Stimulated activated memory B cell treated with anti-CD40 and anti-IgM and Interleukin-4, amounts not matched to agents 10 μg/mL and 1 μg/mL and 100 μg/mL, for 72 hours (primary cell): Measurements from ENCODE around the gene KCP.

Experiments used
- ATAC-seq: fragments of 150-1000 bp; cut with Tn5 transposase; 2 replicates; pipeline ENCODE4 v1.10.0; 2021
- H3K27ac Mint-ChIP-seq: one replicate; pipeline ENCODE4 v1.8.0; 2022; ENCODE audit warnings: mild to moderate bottlenecking, mixed read lengths
- H3K27me3 Mint-ChIP-seq: one replicate; pipeline ENCODE4 v1.8.0; 2022; ENCODE audit warnings: mixed read lengths
- H3K36me3 Mint-ChIP-seq: one replicate; pipeline ENCODE4 v1.8.0; 2022; ENCODE audit warnings: mixed read lengths
- H3K4me1 Mint-ChIP-seq: one replicate; pipeline ENCODE4 v1.8.0; 2022; ENCODE audit warnings: mixed read lengths
- H3K4me3 Mint-ChIP-seq: one replicate; pipeline ENCODE4 v1.8.0; 2022; ENCODE audit warnings: mild to moderate bottlenecking, moderate library complexity, mixed read lengths
- H3K9me3 Mint-ChIP-seq: one replicate; pipeline ENCODE4 v1.8.0; 2022; ENCODE audit warnings: mixed read lengths

The KCP gene

DNA sequence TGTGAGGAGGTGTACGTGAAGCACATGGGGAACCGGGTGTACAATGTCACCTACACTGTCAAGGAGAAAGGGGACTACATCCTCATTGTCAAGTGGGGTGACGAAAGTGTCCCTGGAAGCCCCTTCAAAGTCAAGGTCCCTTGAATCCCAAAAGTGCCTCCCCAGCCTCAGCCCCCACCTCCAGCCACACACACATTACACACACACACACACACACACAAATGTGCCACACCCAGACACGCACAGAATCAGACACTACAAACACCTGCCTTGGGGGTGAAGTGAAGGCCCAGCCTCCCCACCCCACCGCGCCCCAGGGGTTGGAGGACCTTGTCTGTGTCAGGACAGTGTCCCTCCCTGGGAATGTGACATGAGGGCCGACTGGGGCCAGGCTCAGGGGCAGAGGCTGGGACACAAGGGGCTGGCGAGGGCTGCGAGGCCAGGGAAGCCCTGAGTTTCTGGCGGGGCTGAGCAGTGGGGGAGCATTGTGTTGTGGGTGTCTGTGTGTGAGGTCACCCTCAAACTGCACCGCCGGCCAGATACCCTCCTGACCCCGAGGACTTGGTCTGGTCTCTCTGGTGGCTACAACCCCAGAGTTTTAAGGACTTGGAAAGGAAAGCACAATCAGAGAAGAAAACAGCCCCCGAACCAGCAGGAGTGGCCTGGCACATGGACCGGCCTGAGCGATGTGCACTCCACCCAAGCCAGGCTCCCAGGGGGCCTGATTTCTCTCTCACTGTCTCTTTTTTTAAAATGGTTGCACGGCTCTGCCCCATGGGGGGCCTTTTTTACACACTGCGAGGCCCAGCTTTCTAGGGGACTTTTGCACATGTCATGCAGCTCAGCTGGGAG, 51.9 kb downstream of the KCP start:
- Mint-ChIP-seq H3K4me3 (no peak overlapping the region), H3K36me3 (no peaks in the 10 kb centered on the region), H3K4me1 (peaks cover 19% of the 10 kb centered on the region), H3K27me3 (peaks cover 8% of the 10 kb centered on the region), H3K27ac (no peak overlapping the region), H3K9me3 (no peaks in the 10 kb centered on the region)
- no peak for ATAC-seq

- peaks cover 11% of the 10 kb centered on the region for H3K4me1 Mint-ChIP-seq
- ATAC-seq, result no peak
- no peaks in the 10 kb centered on the region for H3K9me3 Mint-ChIP-seq
- no peaks in the 10 kb centered on the region for H3K36me3 Mint-ChIP-seq
- H3K27ac Mint-ChIP-seq, result no peak overlapping the region
- H3K4me3 Mint-ChIP-seq, result no peak overlapping the region
- peaks cover 8% of the 10 kb centered on the region for H3K27me3 Mint-ChIP-seq
These were observed 54.3 kb downstream of the KCP start for GRCh38 chr7:128856001-128856718.

- H3K4me1 Mint-ChIP-seq, result peaks cover 11% of the 10 kb centered on the region
- no peak overlapping the region for H3K4me3 Mint-ChIP-seq
- H3K36me3 Mint-ChIP-seq, result no peaks in the 10 kb centered on the region
- H3K27ac Mint-ChIP-seq, result no peak overlapping the region
- H3K9me3 Mint-ChIP-seq, result no peaks in the 10 kb centered on the region
- ATAC-seq, result no peak
- H3K27me3 Mint-ChIP-seq, result peaks cover 8% of the 10 kb centered on the region
These were observed 55.0 kb downstream of the KCP start for GRCh38 chr7:128855559-128855958.

DNA sequence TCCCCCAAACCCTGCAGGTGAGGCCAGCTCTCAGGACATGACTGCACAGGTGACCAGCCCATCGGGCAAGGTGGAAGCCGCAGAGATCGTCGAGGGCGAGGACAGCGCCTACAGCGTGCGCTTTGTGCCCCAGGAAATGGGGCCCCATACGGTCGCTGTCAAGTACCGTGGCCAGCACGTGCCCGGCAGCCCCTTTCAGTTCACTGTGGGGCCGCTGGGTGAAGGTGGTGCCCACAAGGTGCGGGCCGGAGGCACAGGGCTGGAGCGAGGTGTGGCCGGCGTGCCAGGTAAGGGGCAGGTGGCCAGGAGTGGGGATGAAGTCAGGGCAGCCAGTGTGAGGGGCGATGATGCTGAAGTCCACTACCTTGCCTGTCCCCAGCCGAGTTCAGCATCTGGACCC, 56.1 kb downstream of the KCP start:
- peaks cover 17% of the 10 kb centered on the region for H3K27me3 Mint-ChIP-seq
- no peaks in the 10 kb centered on the region for H3K36me3 Mint-ChIP-seq
- H3K4me3 Mint-ChIP-seq, result no peak overlapping the region
- H3K9me3 Mint-ChIP-seq, result no peaks in the 10 kb centered on the region
- H3K4me1 Mint-ChIP-seq, result peaks cover 4% of the 10 kb centered on the region
- no peak overlapping the region for H3K27ac Mint-ChIP-seq
- ATAC-seq, result no peak

DNA sequence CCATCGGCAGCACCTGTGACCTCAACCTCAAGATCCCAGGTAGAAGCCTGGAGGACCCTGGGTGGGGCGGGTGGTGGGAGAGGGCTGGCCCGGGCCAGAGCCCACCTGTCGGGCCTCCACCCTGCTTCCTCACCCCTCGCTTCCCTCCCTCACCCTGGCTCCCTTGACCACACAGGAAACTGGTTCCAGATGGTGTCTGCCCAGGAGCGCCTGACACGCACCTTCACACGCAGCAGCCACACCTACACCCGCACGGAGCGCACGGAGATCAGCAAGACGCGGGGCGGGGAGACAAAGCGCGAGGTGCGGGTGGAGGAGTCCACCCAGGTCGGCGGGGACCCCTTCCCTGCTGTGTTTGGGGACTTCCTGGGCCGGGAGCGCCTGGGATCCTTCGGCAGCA, 56.7 kb downstream of the KCP start:
- Mint-ChIP-seq H3K36me3 (no peaks in the 10 kb centered on the region), H3K27me3 (peaks cover 17% of the 10 kb centered on the region), H3K27ac (no peak overlapping the region), H3K4me1 (peaks cover 4% of the 10 kb centered on the region), H3K9me3 (no peaks in the 10 kb centered on the region), H3K4me3 (no peak overlapping the region)
- ATAC-seq, result no peak

GRCh38 chr7:128852537-128853254, 57.8 kb downstream of the KCP start:
- no peaks in the 10 kb centered on the region for H3K36me3 Mint-ChIP-seq
- peaks cover 4% of the 10 kb centered on the region for H3K4me1 Mint-ChIP-seq
- no peak overlapping the region for H3K4me3 Mint-ChIP-seq
- no peak for ATAC-seq
- H3K27ac Mint-ChIP-seq, result no peak overlapping the region
- peaks cover 17% of the 10 kb centered on the region for H3K27me3 Mint-ChIP-seq
- H3K9me3 Mint-ChIP-seq, result no peaks in the 10 kb centered on the region

DNA sequence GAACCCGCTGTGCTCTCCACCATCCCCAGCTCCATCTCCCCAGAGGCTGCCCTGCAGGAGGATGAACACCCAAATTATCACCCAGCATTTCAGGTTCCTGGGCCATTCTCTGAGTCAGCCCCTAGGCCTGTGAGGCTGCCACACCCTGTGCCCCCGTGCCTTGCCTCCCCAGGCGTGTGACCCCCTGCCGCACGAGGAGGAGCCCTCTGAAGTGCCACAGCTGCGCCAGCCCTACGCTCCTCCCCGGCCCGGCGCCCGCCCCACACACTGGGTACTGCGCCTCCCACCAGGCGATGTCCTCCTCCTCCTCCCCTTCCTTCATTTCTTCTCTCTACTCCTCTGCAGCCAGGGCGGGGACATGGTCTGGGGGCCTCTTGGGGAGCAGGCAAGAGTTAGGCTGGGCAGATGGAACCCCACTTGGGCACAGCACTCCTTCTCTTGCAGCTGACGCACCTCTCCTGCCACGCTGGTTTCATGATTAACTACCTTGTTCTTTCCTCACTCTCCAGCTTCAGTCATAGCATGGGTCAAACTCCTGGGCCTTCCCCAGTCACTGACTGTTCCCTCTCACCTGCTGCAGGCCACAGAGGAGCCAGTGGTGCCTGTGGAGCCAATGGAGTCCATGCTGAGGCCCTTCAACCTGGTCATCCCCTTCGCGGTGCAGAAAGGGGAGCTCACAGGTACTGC, 60.6 kb downstream of the KCP start:
- H3K27ac Mint-ChIP-seq, result no peak overlapping the region
- H3K36me3 Mint-ChIP-seq, result no peaks in the 10 kb centered on the region
- no peaks in the 10 kb centered on the region for H3K4me1 Mint-ChIP-seq
- no peak for ATAC-seq
- no peak overlapping the region for H3K4me3 Mint-ChIP-seq
- H3K27me3 Mint-ChIP-seq, result peaks cover 9% of the 10 kb centered on the region
- no peaks in the 10 kb centered on the region for H3K9me3 Mint-ChIP-seq

DNA sequence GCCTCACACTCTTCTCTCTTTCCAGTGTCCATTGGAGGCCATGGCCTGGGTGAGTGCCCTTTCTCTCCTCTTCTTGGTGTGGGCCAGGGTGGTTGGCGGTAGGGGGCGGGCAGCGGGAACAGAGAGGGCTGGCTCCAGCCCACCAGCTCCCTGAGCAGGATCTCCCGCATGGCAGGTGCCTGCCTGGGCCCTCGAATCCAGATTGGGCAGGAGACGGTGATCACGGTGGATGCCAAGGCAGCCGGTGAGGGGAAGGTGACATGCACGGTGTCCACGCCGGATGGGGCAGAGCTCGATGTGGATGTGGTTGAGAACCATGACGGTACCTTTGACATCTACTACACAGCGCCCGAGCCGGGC, 61.4 kb downstream of the KCP start:
- H3K9me3 Mint-ChIP-seq, result no peaks in the 10 kb centered on the region
- H3K36me3 Mint-ChIP-seq, result no peaks in the 10 kb centered on the region
- H3K27me3 Mint-ChIP-seq, result peaks cover 9% of the 10 kb centered on the region
- H3K4me1 Mint-ChIP-seq, result no peaks in the 10 kb centered on the region
- no peak for ATAC-seq
- H3K27ac Mint-ChIP-seq, result no peak overlapping the region
- no peak overlapping the region for H3K4me3 Mint-ChIP-seq

GRCh38 chr7:128848289-128849155, 62.0 kb downstream of the KCP start:
- H3K9me3 Mint-ChIP-seq, result no peaks in the 10 kb centered on the region

DNA sequence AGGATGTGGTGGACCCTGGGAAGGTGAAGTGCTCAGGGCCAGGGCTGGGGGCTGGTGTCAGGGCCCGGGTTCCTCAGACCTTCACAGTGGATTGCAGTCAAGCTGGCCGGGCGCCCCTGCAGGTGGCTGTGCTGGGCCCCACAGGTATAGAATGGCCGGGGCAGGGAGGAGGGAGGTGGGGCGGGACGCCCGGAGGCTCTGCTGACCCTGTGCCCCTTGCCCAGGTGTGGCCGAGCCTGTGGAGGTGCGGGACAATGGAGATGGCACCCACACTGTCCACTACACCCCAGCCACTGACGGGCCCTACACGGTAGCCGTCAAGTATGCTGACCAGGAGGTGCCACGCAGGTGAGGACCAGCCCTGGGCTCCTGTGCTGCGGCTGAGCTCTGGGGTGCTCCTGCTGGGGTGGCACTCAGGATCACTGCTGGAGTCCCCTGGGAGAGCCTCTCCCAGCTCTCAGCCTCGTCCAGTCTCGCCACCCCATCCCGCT, 62.7 kb downstream of the KCP start:
- Mint-ChIP-seq H3K36me3 (no peaks in the 10 kb centered on the region), H3K9me3 (no peaks in the 10 kb centered on the region), H3K4me3 (no peak overlapping the region), H3K27ac (no peak overlapping the region), H3K27me3 (peaks cover 9% of the 10 kb centered on the region), H3K4me1 (no peaks in the 10 kb centered on the region)
- ATAC-seq, result no peak

More at GRCh38 chr7:128848289-128849155, 62.0 kb downstream of the KCP start:
- Mint-ChIP-seq H3K27me3 (peaks cover 9% of the 10 kb centered on the region), H3K4me3 (no peak overlapping the region), H3K36me3 (no peaks in the 10 kb centered on the region), H3K27ac (no peak overlapping the region), H3K4me1 (no peaks in the 10 kb centered on the region)
- ATAC-seq, result peak; percentile 13

GRCh38 chr7:128846781-128847444, 63.6 kb downstream of the KCP start:
- no peak overlapping the region for H3K27ac Mint-ChIP-seq
- no peak overlapping the region for H3K4me3 Mint-ChIP-seq
- ATAC-seq, result no peak

GRCh38 chr7:128845987-128846386, 64.5 kb downstream of the KCP start:
- Mint-ChIP-seq H3K4me3 (no peak overlapping the region), H3K27me3 (peaks cover 9% of the 10 kb centered on the region), H3K4me1 (peaks cover 12% of the 10 kb centered on the region), H3K9me3 (no peaks in the 10 kb centered on the region), H3K36me3 (no peaks in the 10 kb centered on the region), H3K27ac (no peak overlapping the region)
- ATAC-seq, result no peak

More at GRCh38 chr7:128846781-128847444, 63.6 kb downstream of the KCP start:
- H3K9me3 Mint-ChIP-seq, result no peaks in the 10 kb centered on the region
- H3K27me3 Mint-ChIP-seq, result peaks cover 9% of the 10 kb centered on the region
- H3K4me1 Mint-ChIP-seq, result peaks cover 3% of the 10 kb centered on the region
- H3K36me3 Mint-ChIP-seq, result no peaks in the 10 kb centered on the region

GRCh38 chr7:128845475-128845874, 65.0 kb downstream of the KCP start:
- Mint-ChIP-seq H3K27me3 (peaks cover 13% of the 10 kb centered on the region), H3K9me3 (no peaks in the 10 kb centered on the region), H3K36me3 (no peaks in the 10 kb centered on the region), H3K27ac (no peak overlapping the region), H3K4me1 (peaks cover 17% of the 10 kb centered on the region), H3K4me3 (no peak overlapping the region)
- no peak for ATAC-seq
